MM.1S (cell line): ENCODE results near the gene PXN.
"Not testable (repeated sequence)": the region's sequence is repeated elsewhere in the genome, so short reads cannot be mapped to it uniquely, and the experiment has no call there.

Experiments used
- DNase-seq: peaks from one replicate; pipeline ENCODE4 v3.0.0-alpha.2; 2015
- H2AFZ ChIP-seq: fragments of 300-600 bp; sonication (generic); 2 replicates; pipeline ENCODE4 v1.6.0; 2016; ENCODE audit warnings: antibody characterized with exemption, low read length
- H3F3A ChIP-seq: fragments of 300-600 bp; sonication (generic); 2 replicates; pipeline ENCODE4 v1.6.1; 2016; ENCODE audit warnings: mild to moderate bottlenecking, antibody characterized with exemption, low read length, moderate library complexity, mixed read lengths; ENCODE audit not compliant: insufficient read depth
- H3K27ac ChIP-seq: fragments of 300-600 bp; sonication (generic); 2 replicates; pipeline ENCODE4 v1.5.1; 2016; ENCODE audit warnings: mild to moderate bottlenecking, low read length
- H3K27me3 ChIP-seq: fragments of 300-600 bp; sonication (generic); replicated peaks from 2 replicates; pipeline ENCODE4 v1.6.0; 2016; ENCODE audit warnings: low read length; ENCODE audit not compliant: insufficient read depth
- H3K36me3 ChIP-seq: fragments of 300-600 bp; sonication (generic); replicated peaks from 2 replicates; pipeline ENCODE4 v1.6.1; 2016; ENCODE audit warnings: mild to moderate bottlenecking, low read length, mixed read lengths; ENCODE audit not compliant: insufficient read depth
- H3K4me1 ChIP-seq: fragments of 300-600 bp; sonication (generic); 2 replicates; pipeline ENCODE4 v1.6.1; 2016; ENCODE audit warnings: low read length, mixed read lengths
- H3K4me2 ChIP-seq: fragments of 300-600 bp; sonication (generic); 2 replicates; pipeline ENCODE4 v1.6.0; 2016; ENCODE audit warnings: low read depth, low read length
- H3K4me3 ChIP-seq: fragments of 300-600 bp; sonication (generic); 2 replicates; pipeline ENCODE4 v1.5.1; 2016; ENCODE audit warnings: low read length, mixed read lengths
- H3K79me2 ChIP-seq: fragments of 300-600 bp; sonication (generic); 2 replicates; pipeline ENCODE4 v1.6.1; 2016; ENCODE audit warnings: mixed run types, low read length, mixed read lengths
- H3K9ac ChIP-seq: fragments of 300-600 bp; sonication (generic); 2 replicates; pipeline ENCODE4 v1.6.1; 2016; ENCODE audit warnings: low read length, mixed read lengths
- H3K9me2 ChIP-seq: fragments of 300-600 bp; sonication (generic); replicated peaks from 2 replicates; pipeline ENCODE4 v1.6.1; 2016; ENCODE audit warnings: mild to moderate bottlenecking, low read length, mixed read lengths; ENCODE audit not compliant: insufficient read depth
- H3K9me3 ChIP-seq: fragments of 300-600 bp; sonication (generic); replicated peaks from 2 replicates; pipeline ENCODE4 v1.6.1; 2016; ENCODE audit warnings: mild to moderate bottlenecking, low read length, mixed read lengths; ENCODE audit not compliant: insufficient read depth
- H4K20me1 ChIP-seq: fragments of 300-600 bp; sonication (generic); 2 replicates; pipeline ENCODE4 v1.6.1; 2016; ENCODE audit warnings: mild to moderate bottlenecking, low read length, moderate library complexity, mixed read lengths; ENCODE audit not compliant: insufficient read depth
- EZH2 ChIP-seq: fragments of 300-600 bp; sonication (generic); optimal IDR thresholded peaks from 2 replicates; pipeline ENCODE3; 2017; ENCODE audit warnings: low read depth, mild to moderate bottlenecking, antibody characterized with exemption, low read length, mixed read lengths
- EZH2phosphoT487 ChIP-seq: fragments of 300-600 bp; sonication (generic); IDR thresholded peaks from 2 replicates; pipeline ENCODE4 v1.6.1; 2018; ENCODE audit warnings: antibody characterized with exemption, low read length
- TF ChIP-seq, protein P1 (sequence below): fragments of 300-600 bp; sonication (generic); IDR thresholded peaks from 2 replicates; pipeline ENCODE4 v1.5.1; 2016; ENCODE audit warnings: antibody characterized with exemption, low read length, mixed read lengths

PXN gene

DNA sequence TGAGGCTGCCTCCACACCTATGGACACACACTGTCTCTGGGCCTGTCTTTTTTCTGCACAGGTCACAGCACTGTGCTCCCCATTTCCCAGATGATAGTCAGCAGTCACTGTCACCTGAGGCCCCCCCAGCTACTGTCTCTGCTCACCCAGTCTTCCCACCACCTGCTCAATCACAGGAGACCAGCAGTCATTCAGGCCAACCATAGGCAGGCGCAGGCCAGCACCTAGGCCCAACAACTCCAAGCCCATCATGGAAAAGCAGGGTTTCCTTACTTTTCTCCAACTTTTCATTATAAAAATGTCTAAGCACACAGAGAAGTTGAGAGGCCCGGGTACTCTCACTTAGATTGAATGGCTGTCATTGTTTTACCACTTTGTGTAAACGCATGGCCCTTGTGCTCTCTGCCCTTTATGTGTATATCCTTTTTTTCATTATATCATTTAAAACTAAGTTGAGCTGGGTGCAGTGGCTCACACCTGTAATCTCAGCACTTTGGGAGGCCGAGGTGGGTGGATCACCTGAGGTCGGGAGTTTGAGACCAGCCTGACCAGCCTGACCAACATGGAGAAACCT, 7.1 kb downstream of the PXN start:
- no peaks in the 10 kb centered on the region for H3K27me3 ChIP-seq
- H3K9ac ChIP-seq: no peak overlapping the region
- DNase-seq: no peak
- no peak overlapping the region for H3K4me3 ChIP-seq
- H3K9me3 ChIP-seq: no peaks in the 10 kb centered on the region
- TF ChIP-seq, protein P1, sequence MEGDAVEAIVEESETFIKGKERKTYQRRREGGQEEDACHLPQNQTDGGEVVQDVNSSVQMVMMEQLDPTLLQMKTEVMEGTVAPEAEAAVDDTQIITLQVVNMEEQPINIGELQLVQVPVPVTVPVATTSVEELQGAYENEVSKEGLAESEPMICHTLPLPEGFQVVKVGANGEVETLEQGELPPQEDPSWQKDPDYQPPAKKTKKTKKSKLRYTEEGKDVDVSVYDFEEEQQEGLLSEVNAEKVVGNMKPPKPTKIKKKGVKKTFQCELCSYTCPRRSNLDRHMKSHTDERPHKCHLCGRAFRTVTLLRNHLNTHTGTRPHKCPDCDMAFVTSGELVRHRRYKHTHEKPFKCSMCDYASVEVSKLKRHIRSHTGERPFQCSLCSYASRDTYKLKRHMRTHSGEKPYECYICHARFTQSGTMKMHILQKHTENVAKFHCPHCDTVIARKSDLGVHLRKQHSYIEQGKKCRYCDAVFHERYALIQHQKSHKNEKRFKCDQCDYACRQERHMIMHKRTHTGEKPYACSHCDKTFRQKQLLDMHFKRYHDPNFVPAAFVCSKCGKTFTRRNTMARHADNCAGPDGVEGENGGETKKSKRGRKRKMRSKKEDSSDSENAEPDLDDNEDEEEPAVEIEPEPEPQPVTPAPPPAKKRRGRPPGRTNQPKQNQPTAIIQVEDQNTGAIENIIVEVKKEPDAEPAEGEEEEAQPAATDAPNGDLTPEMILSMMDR: no peak
- TF ChIP-seq EZH2phosphoT487 (no peak), EZH2 (no peak)
- H3K27ac ChIP-seq: no peak overlapping the region
- H3K9me2 ChIP-seq: no peaks in the 10 kb centered on the region
- H3K79me2 ChIP-seq: no peaks in the 10 kb centered on the region
- no peak overlapping the region for H2AFZ ChIP-seq
- H3K4me2 ChIP-seq: no peak overlapping the region
- no peaks in the 10 kb centered on the region for H3K4me1 ChIP-seq
- H3F3A ChIP-seq: no peaks in the 10 kb centered on the region
- no peaks in the 10 kb centered on the region for H4K20me1 ChIP-seq
- no peaks in the 10 kb centered on the region for H3K36me3 ChIP-seq

DNA sequence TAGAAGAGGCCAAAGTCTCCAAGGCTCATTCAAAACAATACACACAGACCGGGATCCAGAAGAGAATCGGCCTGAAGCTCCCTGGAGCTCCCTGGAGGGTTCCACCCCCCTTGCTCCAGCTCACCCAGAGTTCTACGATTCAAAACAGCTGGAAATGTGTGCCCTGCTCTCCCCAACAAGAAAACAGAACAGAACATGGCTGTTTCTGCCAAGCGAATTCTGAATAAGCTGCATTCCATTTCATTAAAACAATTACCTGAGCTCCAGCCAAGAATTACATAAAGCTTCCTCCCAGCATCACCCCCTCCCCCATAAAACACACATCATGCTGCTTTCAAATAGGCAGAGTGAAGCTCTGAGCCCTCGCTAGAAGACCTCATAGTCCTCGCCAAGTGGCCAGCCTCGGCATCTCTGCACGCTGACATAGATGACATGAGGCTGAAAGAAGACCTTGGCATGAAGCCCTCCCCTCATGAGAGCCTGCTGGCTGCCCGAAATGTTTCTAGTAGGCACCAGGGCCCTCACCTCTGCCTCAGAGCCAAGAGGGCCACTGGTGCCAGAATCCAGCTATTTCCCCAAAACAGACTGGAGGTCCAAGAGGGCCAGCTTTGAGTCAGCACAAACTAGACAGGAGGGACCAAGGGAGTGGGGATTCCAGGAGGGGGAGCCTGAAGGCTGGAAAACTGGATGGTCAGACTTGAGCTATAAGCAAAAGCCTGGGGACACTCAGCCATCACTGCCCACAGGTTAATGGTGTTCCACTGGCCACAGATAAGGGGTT, 8.3 kb downstream of the PXN start:
- H3K9me2 ChIP-seq: no peaks in the 10 kb centered on the region
- H2AFZ ChIP-seq: no peak overlapping the region
- no peaks in the 10 kb centered on the region for H4K20me1 ChIP-seq
- TF ChIP-seq EZH2phosphoT487: no peak
- no peak for TF ChIP-seq EZH2
- TF ChIP-seq, protein P1: no peak
- H3K36me3 ChIP-seq: no peaks in the 10 kb centered on the region
- H3K4me1 ChIP-seq: no peaks in the 10 kb centered on the region
- no peak overlapping the region for H3K27ac ChIP-seq
- H3K4me2 ChIP-seq: no peak overlapping the region
- H3K79me2 ChIP-seq: no peaks in the 10 kb centered on the region
- H3K27me3 ChIP-seq: no peaks in the 10 kb centered on the region
- H3K9ac ChIP-seq: no peak overlapping the region
- H3K9me3 ChIP-seq: no peaks in the 10 kb centered on the region
- no peak for DNase-seq
- H3F3A ChIP-seq: no peaks in the 10 kb centered on the region
- no peak overlapping the region for H3K4me3 ChIP-seq

DNA sequence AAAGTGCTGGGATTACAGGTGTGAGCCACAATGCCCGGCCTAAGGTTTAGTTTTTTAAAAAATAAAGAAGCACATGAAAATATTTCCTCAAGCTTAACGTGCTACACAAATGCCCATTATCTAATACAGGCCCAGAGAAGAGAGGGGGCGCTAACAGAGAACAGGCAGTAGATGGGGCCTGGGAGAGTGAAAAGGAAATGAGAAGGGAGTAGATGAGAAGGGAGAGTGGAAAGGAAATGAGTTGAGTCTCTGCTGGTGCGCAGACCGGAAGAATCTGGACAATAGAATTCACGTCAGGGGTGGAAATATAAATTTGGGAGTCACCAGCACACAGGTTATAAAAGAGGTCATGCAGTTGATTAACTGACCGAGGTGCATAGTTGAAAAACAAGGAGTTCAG, 10.7 kb downstream of the PXN start:
- no peaks in the 10 kb centered on the region for H3K27me3 ChIP-seq
- no peak for DNase-seq
- H3K4me3 ChIP-seq: no peak overlapping the region
- H4K20me1 ChIP-seq: no peaks in the 10 kb centered on the region
- no peaks in the 10 kb centered on the region for H3K9me2 ChIP-seq
- no peak overlapping the region for H3K9ac ChIP-seq
- TF ChIP-seq EZH2phosphoT487: no peak
- TF ChIP-seq, protein P1: no peak
- no peak for TF ChIP-seq EZH2
- H3K79me2 ChIP-seq: no peaks in the 10 kb centered on the region
- H3F3A ChIP-seq: no peaks in the 10 kb centered on the region
- no peaks in the 10 kb centered on the region for H3K9me3 ChIP-seq
- no peak overlapping the region for H3K27ac ChIP-seq
- no peak overlapping the region for H2AFZ ChIP-seq
- no peak overlapping the region for H3K4me2 ChIP-seq
- no peaks in the 10 kb centered on the region for H3K36me3 ChIP-seq
- no peaks in the 10 kb centered on the region for H3K4me1 ChIP-seq

DNA sequence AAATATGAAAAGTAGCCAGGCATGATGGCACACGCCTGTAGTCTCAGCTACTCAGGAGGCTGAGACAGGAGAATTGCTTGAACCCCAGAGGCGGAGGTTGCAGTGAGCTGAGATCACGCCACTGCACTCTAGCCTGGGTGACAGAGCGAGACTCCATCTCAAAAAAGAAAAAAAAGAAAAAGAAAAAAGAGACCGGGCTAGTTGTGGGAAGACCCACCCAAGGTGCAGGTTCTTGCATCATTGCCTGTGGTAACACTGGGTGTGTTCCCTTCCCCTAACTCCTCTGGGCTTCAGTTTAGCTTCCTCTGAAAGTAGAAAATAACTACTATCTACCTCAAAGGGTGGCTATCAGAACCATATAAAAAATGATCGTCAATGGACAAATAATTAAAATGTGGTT, 12.2 kb downstream of the PXN start:
- H3K36me3 ChIP-seq, DNase-seq, H3K79me2 ChIP-seq, H3K4me1 ChIP-seq, H3K4me3 ChIP-seq, H3F3A ChIP-seq, H3K27ac ChIP-seq, H4K20me1 ChIP-seq, H3K27me3 ChIP-seq, H2AFZ ChIP-seq, H3K9me3 ChIP-seq, H3K9me2 ChIP-seq, H3K9ac ChIP-seq, H3K4me2 ChIP-seq: not testable (repeated sequence)
